KG1 (cell line): ENCODE measurements around the gene SEC14L1.
"Not testable (repeated sequence)": the region's sequence is repeated elsewhere in the genome, so short reads cannot be mapped to it uniquely, and the experiment has no call there.

Experiments
- DNase-seq: peaks from one replicate; lab custom pipeline; 2025; lab: John Stamatoyannopoulos, UW

SEC14L1 gene

DNA sequence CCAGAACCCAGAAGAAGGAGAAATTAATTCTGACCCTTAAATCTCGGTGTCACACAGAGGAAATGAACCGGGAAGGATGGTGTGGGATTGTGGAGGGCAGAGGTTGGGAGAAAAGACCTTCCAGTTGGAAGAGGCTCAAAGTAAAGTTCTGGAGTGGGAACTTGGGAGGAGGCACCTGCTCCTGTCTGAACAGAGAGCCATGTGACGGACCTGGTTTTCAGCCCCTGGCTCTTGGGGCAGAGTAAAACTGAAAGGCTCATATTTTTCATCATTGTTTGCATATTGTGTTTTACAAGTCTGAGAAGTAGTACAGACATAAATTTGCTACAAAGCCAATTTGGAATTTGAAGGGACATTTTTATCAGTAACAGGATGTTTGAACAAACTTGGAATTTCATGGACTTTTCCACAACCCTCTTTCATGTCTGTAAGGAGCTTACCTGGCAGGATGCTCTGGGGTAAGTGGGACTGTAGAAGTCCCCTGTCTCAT is 24.4 kb upstream of the SEC14L1 start:
- no peak for DNase-seq

DNA sequence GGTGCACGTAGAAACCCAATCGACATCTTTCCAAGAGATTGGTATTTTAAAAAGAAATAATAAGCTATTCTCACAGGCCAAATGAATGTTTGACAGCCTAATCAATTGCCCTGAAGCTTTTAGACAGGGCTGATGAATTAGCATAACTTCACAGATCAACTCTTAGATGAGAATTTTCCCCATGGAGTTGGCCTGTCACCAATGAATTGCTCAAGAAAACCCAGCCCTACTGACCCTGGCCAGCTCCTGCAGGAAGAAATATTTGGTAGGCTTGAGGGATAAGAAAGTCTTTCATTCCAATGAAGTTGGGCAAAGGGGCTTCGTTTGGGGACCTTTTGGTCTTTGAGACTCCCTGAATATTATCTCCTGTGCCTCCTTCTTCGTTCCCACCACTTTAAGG is 23.4 kb upstream of the SEC14L1 start:
- no peak for DNase-seq

DNA sequence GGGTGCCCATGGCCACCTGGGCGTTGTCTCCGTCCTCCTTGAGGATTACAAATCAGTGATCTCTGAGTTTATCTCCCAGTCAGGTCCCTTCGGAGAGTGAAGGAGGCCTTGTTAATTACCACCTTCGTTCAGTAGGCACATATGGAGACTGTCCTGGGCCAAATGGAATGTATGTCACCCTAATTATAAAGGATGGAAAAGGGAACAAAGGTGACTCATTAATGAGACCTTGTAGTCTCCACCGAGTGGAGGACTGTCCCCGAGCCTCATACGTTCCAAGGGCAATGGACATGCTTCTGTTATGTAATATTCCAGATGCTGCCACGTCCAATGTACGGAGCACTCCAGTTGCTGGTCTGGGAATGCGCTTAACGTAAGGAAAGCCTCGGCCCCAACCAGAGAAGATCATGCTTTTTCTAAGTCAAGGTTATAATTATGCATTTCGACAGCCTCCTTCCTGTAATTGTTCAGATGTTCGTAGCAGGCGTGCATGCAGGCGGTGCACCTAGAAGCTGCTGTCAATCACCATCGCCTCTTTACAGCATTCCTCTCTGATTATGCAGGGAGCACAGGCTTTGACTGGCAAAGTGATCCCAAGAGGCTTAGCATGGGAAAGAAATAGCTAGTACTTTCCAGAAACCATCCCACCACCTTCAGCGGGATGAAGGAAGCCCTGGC is 22.4 kb upstream of the SEC14L1 start:
- no peak for DNase-seq

DNA sequence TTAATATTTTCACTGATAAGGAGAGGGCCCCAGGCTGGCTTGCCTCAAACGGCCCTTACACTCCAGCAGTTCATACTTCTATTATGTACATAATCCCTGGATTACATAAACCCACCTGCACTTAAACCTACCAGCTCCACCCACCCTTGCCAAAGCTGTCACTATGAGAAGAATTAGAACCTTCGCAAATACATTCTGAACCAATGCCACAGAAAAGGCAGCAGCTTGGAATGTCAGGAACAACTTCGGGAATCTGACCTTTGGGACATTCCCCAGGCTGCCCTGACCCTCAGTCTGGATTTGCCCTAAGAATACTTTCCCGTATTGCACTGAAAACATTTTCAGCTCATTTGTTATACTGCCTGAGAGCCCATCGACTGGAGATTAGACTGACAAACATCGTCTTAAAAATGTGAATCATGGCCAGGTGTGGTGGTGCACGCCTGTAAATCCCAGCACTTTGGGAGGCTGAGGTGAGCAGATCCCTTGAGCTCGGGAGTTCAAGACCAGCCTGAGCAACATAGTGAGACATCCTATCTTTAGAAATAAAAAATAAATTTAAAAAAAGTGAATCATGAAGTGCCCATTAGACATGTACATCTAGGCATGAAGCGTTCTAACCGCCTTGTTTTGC is 21.0 kb upstream of the SEC14L1 start:
- DNase-seq: no peak

DNA sequence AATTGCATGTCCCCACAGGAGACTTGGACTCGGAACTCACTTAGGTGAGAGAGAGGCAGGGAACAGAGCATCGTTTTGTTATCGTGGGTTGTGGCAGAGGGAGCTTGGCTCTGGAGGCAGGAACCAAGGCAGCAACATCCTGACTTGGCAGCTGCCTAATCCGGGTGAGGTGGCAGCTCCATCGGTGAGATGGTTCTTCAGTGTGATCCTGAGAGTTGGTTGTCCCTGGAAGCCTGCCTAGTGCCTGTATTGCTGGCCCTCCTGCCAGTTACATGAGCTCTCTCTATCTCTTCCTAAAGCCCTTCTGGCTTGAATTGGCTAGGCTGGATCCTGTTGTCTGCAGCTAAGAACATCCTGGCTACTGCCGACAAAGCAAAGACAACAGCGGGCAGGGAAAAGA is 19.9 kb upstream of the SEC14L1 start:
- no peak for DNase-seq

DNA sequence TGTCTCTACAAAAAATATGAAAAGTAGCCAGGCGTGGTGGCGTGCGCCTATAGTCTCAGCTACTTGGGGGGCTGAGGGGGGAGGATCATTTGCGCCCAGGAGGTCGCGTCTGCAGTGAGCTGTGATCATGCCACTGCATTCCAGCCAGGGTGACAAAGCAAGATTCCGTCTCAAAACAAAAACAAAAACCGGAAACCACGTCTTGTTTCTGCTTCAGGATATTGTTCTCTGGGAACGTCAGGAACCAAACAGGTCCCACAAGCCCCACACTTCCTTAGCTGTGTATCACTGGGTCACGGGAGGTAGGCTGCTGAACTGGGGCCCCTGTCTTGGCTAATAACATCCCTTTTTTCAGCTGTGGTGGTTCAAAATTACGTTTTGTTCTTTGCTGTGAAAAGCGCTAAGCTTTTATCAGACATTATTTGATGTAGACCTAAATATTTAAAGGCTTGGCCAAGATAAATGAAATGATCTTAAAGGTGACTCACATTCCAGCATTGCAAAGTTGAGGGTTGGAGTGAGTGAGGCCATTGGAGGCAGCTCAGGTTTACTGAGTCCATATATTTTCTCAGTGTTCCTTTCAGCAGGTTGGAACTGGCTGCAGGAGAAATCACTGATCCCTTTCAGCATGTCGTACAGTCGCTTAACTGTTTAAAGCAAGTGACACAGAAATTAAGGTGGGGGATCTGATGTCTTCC is 16.4 kb upstream of the SEC14L1 start:
- DNase-seq: no peak

DNA sequence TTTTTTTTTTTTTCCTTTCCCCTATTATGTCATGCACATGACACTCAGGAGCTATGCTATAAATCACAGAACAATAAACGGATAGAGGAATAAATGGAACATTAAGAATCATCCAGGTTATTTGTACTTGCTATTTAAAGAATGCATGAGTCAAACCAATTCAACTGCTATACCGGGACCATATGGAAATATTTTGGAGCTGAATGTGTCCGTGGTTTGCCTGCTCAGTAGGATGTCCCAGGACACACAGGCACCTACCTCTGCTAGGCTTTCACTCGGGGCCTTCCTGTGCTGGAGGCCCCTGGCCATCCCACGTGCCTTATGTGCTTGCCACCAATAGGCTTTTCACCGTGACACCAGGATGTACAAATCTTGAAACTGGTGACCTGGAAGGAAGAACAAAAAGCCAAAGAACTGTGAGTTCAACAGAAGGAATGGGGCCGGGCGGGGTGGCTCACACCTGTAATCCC is 15.3 kb upstream of the SEC14L1 start:
- no peak for DNase-seq

DNA sequence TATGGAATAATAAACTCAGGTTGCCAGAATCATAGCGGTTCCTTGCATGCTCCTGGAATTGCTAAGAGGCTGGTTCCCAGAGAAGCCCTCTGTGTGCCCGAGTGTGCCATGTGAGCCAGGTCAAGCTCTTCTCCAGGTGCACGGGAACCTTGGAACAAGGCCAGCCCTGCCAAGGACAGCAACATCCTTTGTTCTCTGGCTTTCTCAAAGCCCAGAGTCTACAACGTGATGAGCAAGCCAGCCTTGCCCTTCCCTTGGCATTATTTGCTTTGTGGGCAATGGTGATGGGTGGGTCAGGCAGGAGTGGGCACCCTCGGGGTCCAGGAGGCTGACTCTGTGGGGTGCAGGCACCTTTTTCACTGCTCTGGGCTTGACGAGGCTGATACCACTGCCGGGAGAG is 14.2 kb upstream of the SEC14L1 start:
- no peak for DNase-seq

DNA sequence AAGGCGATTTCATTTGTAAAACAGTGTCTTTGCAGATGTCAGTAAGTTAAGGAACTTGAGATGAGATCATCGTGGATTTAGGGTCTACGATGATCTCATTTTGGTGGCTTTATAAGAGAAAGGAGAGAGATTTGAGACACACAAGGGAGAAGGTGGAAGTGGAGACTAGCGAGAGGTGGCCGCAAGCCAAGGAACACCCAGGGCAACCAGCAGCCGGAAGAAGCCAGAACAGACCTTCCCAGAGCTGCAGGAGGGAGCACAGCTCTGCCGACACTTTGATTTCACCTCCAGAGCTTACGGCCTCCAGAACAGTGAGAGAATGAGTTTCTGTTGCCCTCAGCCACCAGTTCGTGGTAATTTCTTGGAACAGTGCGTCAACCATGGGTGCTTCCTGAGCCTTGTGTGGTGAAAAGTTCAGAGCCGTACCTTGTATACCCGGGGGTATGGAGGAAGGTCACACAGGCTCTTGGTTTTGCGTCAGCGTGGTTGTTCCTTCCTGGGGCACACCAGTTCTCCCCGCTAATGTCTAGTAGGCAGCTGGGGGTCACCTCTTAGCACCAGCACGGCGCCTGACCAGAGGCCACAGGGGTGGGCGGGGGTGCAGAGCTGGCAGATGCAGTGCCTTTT is 12.9 kb upstream of the SEC14L1 start:
- peak; percentile 37 for DNase-seq

DNA sequence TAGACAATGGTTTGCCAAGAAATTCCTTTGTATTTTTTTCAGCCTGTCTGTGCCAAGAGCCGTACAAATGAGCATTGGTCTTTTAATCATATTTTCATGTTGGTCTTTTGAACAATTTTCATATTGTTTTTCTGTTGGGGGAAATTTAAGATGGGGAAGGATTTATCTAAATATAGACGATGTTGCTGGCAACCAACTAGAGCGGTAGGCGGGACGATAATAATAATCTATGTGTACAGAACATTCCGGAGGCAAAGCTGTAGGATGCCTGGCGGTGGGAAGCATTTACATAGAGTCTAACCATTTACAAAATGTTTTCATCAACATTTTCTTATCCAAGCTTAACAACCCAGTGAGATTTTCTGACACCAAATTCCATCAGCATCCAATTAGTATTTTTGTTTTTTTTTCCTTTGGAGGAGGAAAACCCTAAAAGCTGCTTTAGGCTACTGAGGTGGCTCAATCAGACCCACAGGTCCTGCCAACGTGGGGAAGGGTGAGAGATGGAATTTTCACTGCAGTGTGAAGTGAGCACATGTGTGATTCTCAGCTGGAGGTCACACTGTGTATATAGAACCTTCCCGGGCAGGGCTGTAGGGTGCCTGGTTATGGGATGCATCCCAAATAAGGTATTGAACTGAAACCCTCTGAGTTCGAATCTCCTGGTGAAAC is 11.7 kb upstream of the SEC14L1 start:
- no peak for DNase-seq

DNA sequence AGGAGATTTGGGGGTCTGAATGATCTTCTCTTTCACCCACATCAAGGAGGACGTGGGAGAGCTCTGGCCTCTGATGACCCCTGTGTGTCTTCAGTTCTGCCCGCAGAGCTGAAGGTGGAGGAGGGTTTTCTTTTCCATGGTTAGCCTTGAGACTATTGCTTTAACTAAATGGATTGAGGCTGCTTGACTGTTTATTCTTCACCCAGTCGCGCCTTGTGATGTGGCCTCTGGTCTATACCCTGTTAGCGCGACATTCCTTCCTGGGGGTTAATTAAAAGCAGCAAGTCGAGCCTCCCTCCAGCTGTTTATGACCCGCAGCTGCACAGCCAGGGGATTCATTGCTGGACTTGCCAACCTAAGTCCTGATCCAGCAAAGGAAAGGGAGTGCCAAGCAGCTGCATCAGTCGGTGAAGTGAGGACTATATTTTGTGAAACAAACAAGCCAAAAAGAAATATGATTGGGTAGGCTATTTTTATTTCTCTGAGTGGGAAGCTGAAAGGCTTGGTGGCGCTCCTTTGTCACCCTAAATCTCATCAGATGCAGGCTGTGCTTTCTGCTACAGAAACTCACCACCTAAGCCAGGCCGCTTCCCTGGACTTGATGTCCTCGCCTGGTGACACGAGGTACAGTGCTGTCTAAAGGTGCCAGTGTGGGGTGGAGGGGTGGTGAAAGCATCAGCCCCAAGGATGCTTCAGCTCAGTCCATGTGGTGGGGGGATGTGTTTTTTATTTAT is 11.0 kb upstream of the SEC14L1 start:
- DNase-seq: no peak

DNA sequence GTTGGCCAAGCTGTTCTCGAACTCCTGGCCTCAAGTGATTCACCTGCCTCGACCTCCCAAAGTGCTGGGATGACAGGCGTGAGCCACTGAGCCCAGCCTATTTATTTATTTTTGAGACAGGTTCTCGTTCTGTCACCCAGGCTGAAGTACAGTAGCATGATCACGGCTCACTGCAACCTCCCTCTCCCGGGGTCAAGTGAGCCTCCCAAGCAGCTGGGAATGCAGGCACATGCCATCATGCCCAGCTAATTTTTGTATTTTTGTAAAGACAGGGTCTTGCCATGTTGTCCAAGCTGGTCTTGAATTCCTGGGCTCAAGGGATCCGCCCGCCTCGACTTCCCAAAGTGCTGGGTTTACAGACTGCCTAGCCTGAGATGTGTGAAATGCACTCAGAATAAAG is 10.2 kb upstream of the SEC14L1 start:
- no peak for DNase-seq

DNA sequence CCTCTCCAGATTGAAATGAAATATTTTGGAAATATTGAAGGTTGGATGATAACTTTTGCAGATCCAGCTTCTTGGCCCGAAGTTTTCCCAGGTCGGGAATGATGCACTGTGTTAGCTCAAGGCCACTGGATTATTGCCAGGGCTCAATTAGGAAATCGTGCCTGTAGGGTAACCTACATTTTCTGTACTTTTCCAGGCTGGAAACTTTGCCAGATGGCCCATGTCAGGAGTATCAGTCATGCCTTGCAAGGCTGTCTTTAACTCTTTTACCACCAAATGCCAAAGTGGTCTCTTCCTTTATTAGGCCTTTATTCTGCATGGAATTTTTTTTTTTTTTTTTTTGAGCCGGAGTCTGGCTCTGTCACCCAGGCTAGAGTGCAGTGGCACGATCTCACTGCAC is 8.9 kb upstream of the SEC14L1 start:
- DNase-seq: no peak

DNA sequence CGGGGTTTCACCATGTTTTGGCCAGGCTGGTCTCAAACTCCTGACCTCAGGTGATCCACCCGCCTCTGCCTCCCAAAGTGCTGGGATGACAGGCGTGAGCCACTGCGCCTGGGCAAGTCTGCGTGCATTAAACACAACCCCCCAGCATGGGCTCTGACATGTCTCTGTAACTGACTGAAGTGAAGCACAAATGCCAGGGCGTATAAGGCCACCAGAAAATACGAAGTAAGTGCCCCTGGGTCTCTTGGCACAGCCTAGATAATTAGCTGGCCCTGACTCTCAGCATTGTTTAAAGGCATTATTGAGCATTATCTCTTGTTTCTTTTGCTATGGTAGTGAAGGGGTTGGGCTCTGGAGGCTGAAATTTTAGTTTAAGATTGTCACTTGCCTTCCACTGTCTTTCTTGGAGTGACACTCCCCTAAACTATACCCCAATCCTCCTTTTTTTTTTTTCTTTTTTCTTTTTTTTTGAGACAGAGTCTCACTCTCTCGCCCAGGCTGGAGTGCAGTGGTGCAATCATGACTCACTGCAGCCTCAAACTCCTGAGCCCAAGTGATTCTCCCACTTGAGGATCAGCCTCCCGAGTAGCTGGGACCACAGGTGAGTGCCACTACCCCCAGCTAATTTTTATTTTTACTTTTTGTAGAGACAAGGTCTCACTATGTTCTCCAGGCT is 8.2 kb upstream of the SEC14L1 start:
- no peak for DNase-seq

DNA sequence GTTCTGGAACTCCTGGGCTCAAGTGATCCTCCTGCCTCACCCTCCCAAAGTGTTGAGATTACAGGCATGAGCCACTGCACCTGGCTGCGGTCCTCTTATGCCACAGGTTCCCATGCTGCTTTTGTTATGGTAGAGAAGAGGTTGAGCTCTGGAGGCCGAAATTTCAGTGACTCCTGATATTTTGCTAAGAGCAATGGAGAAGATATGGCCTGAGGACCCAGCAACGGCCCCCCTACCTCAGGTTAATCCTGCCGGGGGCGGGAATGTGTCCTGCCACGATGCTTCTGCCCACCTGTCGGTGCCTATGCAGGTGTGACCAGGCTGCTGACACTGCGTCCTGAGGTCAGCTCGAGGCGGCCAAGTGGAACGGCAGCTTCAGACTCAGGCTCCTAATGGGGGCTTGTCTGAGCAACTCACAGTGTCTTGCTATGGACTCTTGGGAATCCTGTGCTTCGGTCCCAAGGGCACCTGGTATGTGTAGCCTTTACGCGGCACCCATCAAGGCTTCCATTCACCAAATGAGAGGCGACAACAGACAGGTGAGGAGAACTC is 7.6 kb upstream of the SEC14L1 start:
- DNase-seq: no peak

DNA sequence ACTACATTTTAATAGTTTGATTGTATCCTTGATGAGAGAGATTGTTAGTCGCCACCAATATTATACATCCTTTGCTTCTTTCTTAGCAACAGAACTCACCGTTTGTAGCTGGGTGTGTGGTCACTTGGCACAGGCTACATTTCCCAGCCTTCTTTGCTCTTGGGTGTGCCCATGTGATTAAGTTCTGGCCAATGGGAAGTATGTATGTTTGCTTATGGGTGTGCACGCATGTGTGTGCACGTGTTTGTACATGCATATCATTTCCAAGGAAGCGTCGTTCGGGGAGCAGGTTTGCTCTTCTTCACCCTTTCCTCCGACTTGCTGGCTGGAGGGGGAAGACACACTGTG is 4.4 kb upstream of the SEC14L1 start:
- no peak for DNase-seq

DNA sequence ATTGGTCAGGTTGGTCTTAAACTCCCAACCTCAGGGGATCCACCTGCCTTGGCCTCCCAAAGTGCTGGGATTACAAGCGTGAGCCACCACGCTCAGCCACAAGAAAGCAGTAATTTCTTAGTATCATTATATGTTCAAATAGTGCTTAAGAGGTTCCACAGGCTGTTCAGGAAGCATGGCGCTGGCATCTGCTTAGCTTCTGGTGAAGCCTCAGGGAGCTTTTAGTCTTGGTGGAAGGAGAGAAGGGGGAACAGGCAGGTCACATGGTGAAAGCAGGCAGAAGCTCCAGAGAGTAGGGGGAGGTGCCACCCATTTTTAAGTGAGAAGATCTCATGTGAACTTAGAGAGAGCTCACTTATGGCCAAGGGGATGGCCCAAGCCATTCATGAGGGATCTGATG is 3.7 kb upstream of the SEC14L1 start:
- DNase-seq: no peak

DNA sequence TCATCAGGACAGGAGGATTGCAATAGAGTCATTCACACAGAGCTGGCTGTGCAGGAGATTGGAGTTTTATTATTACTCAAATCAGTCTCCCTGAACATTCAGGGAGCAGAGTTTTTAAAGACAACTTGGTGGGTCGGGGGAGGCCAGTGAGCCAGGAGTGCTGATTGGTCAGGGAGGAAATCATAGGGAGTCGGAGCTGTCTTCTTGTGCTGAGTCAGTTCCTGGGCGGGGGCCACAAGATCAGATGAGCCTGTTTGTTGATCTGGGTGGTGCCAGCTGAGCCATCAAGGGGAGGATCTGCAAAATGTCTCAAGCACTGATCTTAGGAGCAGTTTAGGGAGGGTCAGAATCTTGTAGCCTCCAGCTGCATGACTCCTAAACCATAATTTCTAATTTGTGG is 2.9 kb upstream of the SEC14L1 start:
- DNase-seq: not testable (repeated sequence)

DNA sequence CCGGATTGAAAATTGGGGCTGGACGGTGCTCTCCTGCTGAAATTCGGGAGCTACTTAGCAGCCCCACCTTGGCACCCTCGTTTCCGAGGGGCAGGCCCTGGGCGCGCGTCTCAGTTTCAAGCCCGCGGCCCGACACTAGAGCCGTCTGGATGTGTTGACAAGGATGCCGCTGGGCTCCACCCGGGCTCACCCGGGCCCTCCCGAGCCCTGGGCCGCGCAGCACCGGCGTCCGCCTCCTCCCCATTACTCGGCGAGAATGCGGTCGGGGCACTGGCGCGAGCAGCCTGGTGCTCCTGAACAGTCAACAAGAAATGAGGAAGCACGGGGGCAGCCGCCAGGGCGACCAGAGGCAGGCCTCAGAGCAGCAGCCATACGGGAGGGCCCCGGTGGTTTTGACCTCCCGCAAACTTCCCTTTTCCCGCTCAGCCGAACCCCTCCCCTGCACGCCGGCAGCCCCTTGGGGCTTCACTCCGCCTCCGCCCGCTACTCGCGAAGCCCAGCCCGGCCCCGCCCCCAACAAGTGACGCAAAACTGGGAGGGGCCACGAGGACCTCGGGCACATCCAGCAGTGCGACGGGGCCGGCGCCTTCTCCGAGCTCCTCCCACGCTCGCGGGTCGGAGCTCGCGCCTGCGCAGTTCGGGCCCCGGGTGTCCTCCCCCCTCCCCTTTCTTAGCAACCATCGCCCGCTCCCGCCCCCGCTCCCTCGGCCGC is 447 bp upstream of the SEC14L1 start:
- peak; percentile 96 for DNase-seq

DNA sequence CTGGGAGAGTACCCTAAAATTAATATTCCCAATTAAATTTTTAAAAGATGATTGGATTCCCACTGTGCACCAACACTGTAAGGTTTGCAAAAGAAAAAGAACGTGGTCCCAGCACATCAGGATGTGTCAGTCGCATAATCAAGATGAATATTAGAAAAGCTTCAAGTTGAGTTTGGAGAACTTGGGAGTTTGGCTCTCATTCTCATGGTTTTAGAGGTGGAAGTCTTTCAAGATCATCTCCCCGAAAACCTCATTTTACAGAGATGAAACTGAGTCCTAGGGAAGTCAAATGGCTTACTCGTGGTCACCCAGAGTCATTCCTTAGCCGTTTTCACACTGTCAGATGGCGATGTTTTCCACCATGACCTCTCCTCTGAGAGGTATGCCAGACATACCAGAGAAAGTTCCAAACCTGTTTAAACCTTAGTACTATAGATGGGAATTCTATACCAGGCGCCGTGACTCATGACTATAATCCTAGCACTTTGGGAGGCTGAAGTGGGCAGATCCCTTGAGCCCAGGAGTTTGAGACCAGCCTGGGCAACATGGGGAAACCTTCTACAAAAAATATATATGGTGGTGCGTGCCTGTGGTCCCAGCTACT is 1.2 kb downstream of the SEC14L1 start:
- no peak for DNase-seq
